H9 (cell line): ENCODE measurements around the gene ARHGAP5. TPM values are rescaled to one million over a fixed set of nuclear protein-coding genes. Genes with fewer than 3 reads are reported as not detected.

Source experiments
- DNase-seq: peaks from one replicate; pipeline ENCODE4 v3.0.0-alpha.2; 2017
- H2AFZ ChIP-seq: one replicate; pipeline ENCODE4 v1.6.1; 2013; ENCODE audit warnings: mild to moderate bottlenecking, low read length, control low read depth, moderate library complexity
- H2AK5ac ChIP-seq: 2 replicates; pipeline ENCODE4 v1.6.1; 2013; ENCODE audit warnings: low read length, control low read depth, mixed read lengths; ENCODE audit not compliant: insufficient read length
- H2BK120ac ChIP-seq: one replicate; pipeline ENCODE4 v1.6.1; 2013; ENCODE audit warnings: low read depth, mild to moderate bottlenecking, low read length, control low read depth, inconsistent platforms; ENCODE audit not compliant: poor library complexity, severe bottlenecking
- H2BK12ac ChIP-seq: 2 replicates; pipeline ENCODE4 v1.6.1; 2013; ENCODE audit warnings: low read length, control low read depth, mixed read lengths, low read depth; ENCODE audit not compliant: insufficient read length
- H2BK15ac ChIP-seq: 2 replicates; pipeline ENCODE4 v1.6.1; 2013; ENCODE audit warnings: low read depth, low read length, control low read depth
- H2BK20ac ChIP-seq: one replicate; pipeline ENCODE4 v1.6.1; 2013; ENCODE audit warnings: low read depth, mild to moderate bottlenecking, low read length, control low read depth, inconsistent platforms; ENCODE audit not compliant: poor library complexity, severe bottlenecking
- H2BK5ac ChIP-seq: 2 replicates; pipeline ENCODE4 v1.6.1; 2013; ENCODE audit warnings: low read length, control low read depth, mixed read lengths; ENCODE audit not compliant: insufficient read length
- H3K14ac ChIP-seq: 2 replicates; pipeline ENCODE4 v1.6.1; 2013; ENCODE audit warnings: low read length, control low read depth; ENCODE audit not compliant: insufficient read depth
- H3K18ac ChIP-seq: 2 replicates; pipeline ENCODE4 v1.6.1; 2013; ENCODE audit warnings: low read depth, mild to moderate bottlenecking, mixed read lengths, low read length, control low read depth; ENCODE audit not compliant: insufficient read length
- H3K23ac ChIP-seq: 2 replicates; pipeline ENCODE4 v1.6.1; 2013; ENCODE audit warnings: low read length, control low read depth, mixed read lengths, low read depth; ENCODE audit not compliant: insufficient read length
- H3K23me2 ChIP-seq: 2 replicates; pipeline ENCODE4 v1.6.1; 2013; ENCODE audit warnings: low read depth, mild to moderate bottlenecking, mixed read lengths, low read length, control low read depth; ENCODE audit not compliant: insufficient read length, poor library complexity, severe bottlenecking
- H3K27ac ChIP-seq: 2 replicates; pipeline ENCODE4 v1.5.1; 2013; ENCODE audit warnings: low read length, control low read depth, mixed read lengths, low read depth; ENCODE audit not compliant: insufficient read length
- H3K27me3 ChIP-seq: 2 replicates; pipeline ENCODE4 v1.6.1; 2013; ENCODE audit warnings: low read length, control low read depth, inconsistent platforms; ENCODE audit not compliant: insufficient read depth
- H3K4ac ChIP-seq: 2 replicates; pipeline ENCODE4 v1.6.1; 2013; ENCODE audit warnings: low read depth, mild to moderate bottlenecking, control low read depth, inconsistent platforms, low read length, moderate library complexity
- H3K4me1 ChIP-seq: 2 replicates; pipeline ENCODE4 v1.6.1; 2013; ENCODE audit warnings: low read length, control low read depth, inconsistent platforms; ENCODE audit not compliant: insufficient read depth
- H3K4me2 ChIP-seq: 2 replicates; pipeline ENCODE4 v1.6.1; 2013; ENCODE audit warnings: low read length, control low read depth, mixed read lengths; ENCODE audit not compliant: insufficient read length, insufficient read depth
- H3K56ac ChIP-seq: 2 replicates; pipeline ENCODE4 v1.6.1; 2013; ENCODE audit warnings: low read depth, mild to moderate bottlenecking, mixed read lengths, low read length, control low read depth; ENCODE audit not compliant: insufficient read length
- H3K79me1 ChIP-seq: 2 replicates; pipeline ENCODE4 v1.6.1; 2013; ENCODE audit warnings: low read depth, mild to moderate bottlenecking, moderate library complexity, low read length, control low read depth, inconsistent platforms; ENCODE audit not compliant: insufficient read depth, poor library complexity, severe bottlenecking
- H3K79me2 ChIP-seq: 2 replicates; pipeline ENCODE4 v1.6.1; 2013; ENCODE audit warnings: low read length, control low read depth, inconsistent platforms; ENCODE audit not compliant: insufficient read depth
- H3K9ac ChIP-seq: 2 replicates; pipeline ENCODE4 v1.6.1; 2013; ENCODE audit warnings: low read length, control low read depth, mixed read lengths; ENCODE audit not compliant: insufficient read length; ENCODE audit errors: extremely low read depth
- H3K9me3 ChIP-seq: one replicate; pipeline ENCODE4 v1.6.1; 2013; ENCODE audit warnings: low read depth, low read length, inconsistent platforms; ENCODE audit not compliant: control insufficient read depth
- H3T11ph ChIP-seq: one replicate; pipeline ENCODE4 v1.6.1; 2013; ENCODE audit warnings: mild to moderate bottlenecking, low read length, control low read depth, inconsistent platforms
- H4K20me1 ChIP-seq: one replicate; pipeline ENCODE4 v1.6.1; 2013; ENCODE audit not compliant: control insufficient read depth, insufficient read length, insufficient read depth
- H4K5ac ChIP-seq: 2 replicates; pipeline ENCODE4 v1.6.1; 2013; ENCODE audit warnings: low read depth, mild to moderate bottlenecking, mixed read lengths, low read length, control low read depth; ENCODE audit not compliant: insufficient read length
- H4K8ac ChIP-seq: replicated peaks from 2 replicates; pipeline ENCODE4 v1.6.1; 2013; ENCODE audit warnings: low read length, control low read depth, mixed read lengths, low read depth; ENCODE audit not compliant: insufficient read length
- H4K91ac ChIP-seq: 2 replicates; pipeline ENCODE4 v1.6.1; 2013; ENCODE audit warnings: low read depth, mild to moderate bottlenecking, moderate library complexity, mixed read lengths, low read length, control low read depth; ENCODE audit not compliant: insufficient read length
- H3K27ac Mint-ChIP-seq, 3 experiments: 2 replicates in 2 of 3; 3 replicates in 1 of 3; pipeline ENCODE4 v1.8.0; 2020 to 2021; ENCODE audit warnings: mixed read lengths in 3 of 3, mild to moderate bottlenecking in 1 of 3, moderate library complexity in 1 of 3
- H3K27me3 Mint-ChIP-seq: 2 replicates; pipeline ENCODE4 v1.8.0; 2021; ENCODE audit warnings: low read depth, mild to moderate bottlenecking, moderate library complexity, mixed read lengths
- H3K36me3 Mint-ChIP-seq, 3 experiments: 2 replicates in 2 of 3; 3 replicates in 1 of 3; pipeline ENCODE4 v1.8.0; 2020 to 2021; ENCODE audit warnings: low read depth in 3 of 3, mixed read lengths in 3 of 3; ENCODE audit not compliant: insufficient read depth in 1 of 3
- H3K4me1 Mint-ChIP-seq, 2 experiments: 2 replicates each; pipeline ENCODE4 v1.8.0; 2020; ENCODE audit warnings: mixed read lengths in 2 of 2
- H3K4me3 Mint-ChIP-seq, 2 experiments: 2 replicates in 1 of 2; 3 replicates in 1 of 2; pipeline ENCODE4 v1.8.0; 2020 to 2021; ENCODE audit warnings: mild to moderate bottlenecking in 2 of 2, mixed read lengths in 2 of 2, moderate library complexity in 1 of 2
- H3K9me3 Mint-ChIP-seq, 2 experiments: 2 replicates in 1 of 2; 3 replicates in 1 of 2; pipeline ENCODE4 v1.8.0; 2020; ENCODE audit warnings: mild to moderate bottlenecking in 2 of 2, mixed read lengths in 2 of 2, moderate library complexity in 1 of 2
- CTCF ChIP-seq: fragments of 200-600 bp; sonication (generic); conservative IDR thresholded peaks from 3 replicates; pipeline ENCODE4 v1.8.0; 2021; ENCODE audit warnings: antibody characterized with exemption, mild to moderate bottlenecking
- WGBS: extraction: QIAGEN DNeasy Blood & Tissue Kit; methylation state at CpG from one replicate; pipeline ENCODE4 v1.1.7; 2013; ENCODE audit warnings: missing lambda C conversion rate, low lambda C conversion rate, mixed read lengths; ENCODE audit not compliant: insufficient read length; ENCODE audit errors: extremely low coverage; 5-methylcytosine and 5-hydroxymethylcytosine counted together
- total RNA-seq: library from RNA; stranded (reverse); gene quantifications from 2 replicates; pipeline ENCODE4 v1.2.1, GENCODE V29; 2021

Gene ARHGAP5
- total RNA-seq, 1 experiment from 2014 or later, result 73.8 TPM

GRCh38 chr14:32109676-32110547 lies 32.8 kb downstream of the ARHGAP5 start:
- no peak overlapping the region for H3K9ac ChIP-seq
- no peaks in the 10 kb centered on the region for H3K4me1 Mint-ChIP-seq
- no peaks in the 10 kb centered on the region for H4K20me1 ChIP-seq
- WGBS, result no CpG with 5 or more reads among the region's 7 CpGs
- no peak overlapping the region for H2AFZ ChIP-seq
- H3K14ac ChIP-seq, result no peak overlapping the region
- H3K18ac ChIP-seq, result no peak overlapping the region
- H3K9me3 ChIP-seq, result no peaks in the 10 kb centered on the region
- H4K91ac ChIP-seq, result no peak overlapping the region
- no peak overlapping the region for H3K4ac ChIP-seq
- no peak overlapping the region for H2BK5ac ChIP-seq
- no peak overlapping the region for H2BK15ac ChIP-seq
- H3K4me1 ChIP-seq, result no peaks in the 10 kb centered on the region; the same call in 1 of the 2 replicates
- H3T11ph ChIP-seq, result no peak overlapping the region
- H3K4me2 ChIP-seq, result no peak overlapping the region
- no peak overlapping the region for H2BK20ac ChIP-seq
- H3K27ac Mint-ChIP-seq, result peak overlapping the region in 2 of 3 experiments; percentile 24 to 49; a peak in 5 of 7 replicates
- H2BK120ac ChIP-seq, result no peak overlapping the region
- peaks cover 4% of the 10 kb centered on the region; the same call in 1 of the 2 replicates for H3K79me2 ChIP-seq
- H3K27me3 Mint-ChIP-seq, result no peaks in the 10 kb centered on the region
- no peak overlapping the region for H2AK5ac ChIP-seq
- H2BK12ac ChIP-seq, result no peak overlapping the region
- peaks cover 6% of the 10 kb centered on the region for H3K79me1 ChIP-seq
- H4K8ac ChIP-seq, result no peak overlapping the region
- H3K56ac ChIP-seq, result no peak overlapping the region
- no peak overlapping the region for H4K5ac ChIP-seq
- H3K23me2 ChIP-seq, result no peaks in the 10 kb centered on the region
- peaks cover 3 to 9% (median 9%) of the 10 kb centered on the region in 3 experiments; a peak in 5 of 7 replicates for H3K36me3 Mint-ChIP-seq
- no peaks in the 10 kb centered on the region; a peak in 1 of 5 replicates for H3K9me3 Mint-ChIP-seq
- no peak overlapping the region for H3K4me3 Mint-ChIP-seq
- DNase-seq, result no peak
- no peak overlapping the region for H3K23ac ChIP-seq
- H3K27ac ChIP-seq, result no peak overlapping the region
- TF ChIP-seq CTCF, result no peak
- H3K27me3 ChIP-seq, result no peaks in the 10 kb centered on the region
